Endothelial cell of umbilical vein (primary cell): ENCODE data around the gene NUP62. TPM values are rescaled to one million over a fixed set of nuclear protein-coding genes. Genes with fewer than 3 reads are reported as not detected.
"Not testable (repeated sequence)": the region's sequence is repeated elsewhere in the genome, so short reads cannot be mapped to it uniquely, and the experiment has no call there.

Experiments
- BruUV-seq: library from RNA; stranded (reverse); fragments of 400-500 nt; replicated peaks from 2 replicates; lab custom pipeline; 2021; lab: Mats Ljungman, UMichigan
- CTCF ChIA-PET: fragments of 300-600, 350-600 bp; sonication (Branson Sonifier 250); formaldehyde crosslinking; loops from one replicate; lab custom pipeline; 2021; ENCODE audit warnings: antibody characterized with exemption, inconsistent platforms; lab: Charles Lee
- POLR2A ChIA-PET: fragments of 300-600, 350-600 bp; sonication (Branson Sonifier 250); formaldehyde crosslinking; loops from one replicate; lab custom pipeline; 2021; ENCODE audit warnings: antibody characterized with exemption, inconsistent platforms; lab: Charles Lee
- DNase-seq: peaks from one replicate; pipeline ENCODE4 v3.0.0-alpha.2; 2011; ENCODE audit warnings: low read depth, low spot score
- FAIRE-seq: peaks from 2 replicates; lab custom pipeline; 2011; peaks lifted over from hg19 to GRCh38; lab: Jason Lieb, UNC
- H2AFZ ChIP-seq: 2 replicates; pipeline ENCODE4 v1.6.0; 2012; ENCODE audit warnings: low read depth, low read length, control low read depth, inconsistent platforms
- H3K27ac ChIP-seq: 2 replicates; pipeline ENCODE4 v1.5.1; 2011; ENCODE audit warnings: low read depth, mild to moderate bottlenecking, control low read depth, low read length, moderate library complexity; ENCODE audit not compliant: insufficient read depth
- H3K27me3 ChIP-seq, 2 experiments: 2 replicates each; pipeline versions ENCODE4 v1.6.0 to v1.6.1; 2011; ENCODE audit warnings: low read length in 2 of 2, mixed read lengths in 1 of 2; ENCODE audit not compliant: control insufficient read depth in 2 of 2, insufficient read depth in 2 of 2
- H3K36me3 ChIP-seq, 2 experiments: 2 replicates in 1 of 2; 3 replicates in 1 of 2; pipeline ENCODE4 v1.5.1; 2011; ENCODE audit warnings: low read length in 2 of 2, mild to moderate bottlenecking in 1 of 2, moderate library complexity in 1 of 2; ENCODE audit not compliant: control insufficient read depth in 2 of 2, insufficient read depth in 2 of 2; ENCODE audit errors: extremely low read depth in 1 of 2
- H3K4me1 ChIP-seq: 3 replicates; pipeline ENCODE4 v1.5.1; 2011; ENCODE audit warnings: mild to moderate bottlenecking, low read length; ENCODE audit not compliant: control insufficient read depth, insufficient read depth; ENCODE audit errors: extremely low read depth
- H3K4me2 ChIP-seq: 2 replicates; pipeline ENCODE4 v1.6.1; 2011; ENCODE audit warnings: low read length, control low read depth, mixed read lengths; ENCODE audit not compliant: insufficient read depth
- H3K4me3 ChIP-seq, 3 experiments: fragments of 200-600 bp in 1 of 3; sonication (generic), shearing (Covaris generic) in 1 of 3; replicated peaks in 1 of 3; 2 replicates each; pipeline ENCODE4 v1.5.1; 2011 to 2016; ENCODE audit warnings: control low read depth in 3 of 3, low read length in 3 of 3, mild to moderate bottlenecking in 2 of 3, inconsistent platforms in 1 of 3, low read depth in 1 of 3, moderate library complexity in 1 of 3; ENCODE audit not compliant: insufficient read depth in 1 of 3
- H3K79me2 ChIP-seq: 2 replicates; pipeline ENCODE4 v1.6.0; 2012; ENCODE audit warnings: low read length, inconsistent platforms; ENCODE audit not compliant: control insufficient read depth, insufficient read depth
- H3K9ac ChIP-seq: replicated peaks from 2 replicates; pipeline ENCODE3; 2011; ENCODE audit warnings: low read length, control low read depth; ENCODE audit not compliant: insufficient read depth; ENCODE audit errors: extremely low read depth
- H3K9me1 ChIP-seq: replicated peaks from 3 replicates; pipeline ENCODE4 v1.6.0; 2011; ENCODE audit warnings: mild to moderate bottlenecking, low read length; ENCODE audit not compliant: control insufficient read depth, insufficient read depth; ENCODE audit errors: extremely low read depth
- H3K9me3 ChIP-seq: replicated peaks from 2 replicates; pipeline ENCODE4 v1.5.1; 2012; ENCODE audit warnings: low read length, inconsistent platforms; ENCODE audit not compliant: control insufficient read depth, insufficient read depth
- H4K20me1 ChIP-seq: replicated peaks from 2 replicates; pipeline ENCODE3; 2011; ENCODE audit warnings: mild to moderate bottlenecking, low read length; ENCODE audit not compliant: control insufficient read depth, insufficient read depth; ENCODE audit errors: extremely low read depth
- CTCF ChIP-seq, 2 donors: IDR thresholded peaks; 1 replicate in 1 of 2; 2 replicates in 1 of 2; pipeline ENCODE4 v1.5.1; 2011; ENCODE audit warnings: low read length in 2 of 2, mild to moderate bottlenecking in 2 of 2, moderate library complexity in 2 of 2, control low read depth in 1 of 2, inconsistent platforms in 1 of 2, low read depth in 1 of 2; ENCODE audit not compliant: insufficient read depth in 1 of 2; ENCODE audit errors: extremely low read depth in 1 of 2
- EZH2 ChIP-seq: IDR thresholded peaks from 2 replicates; pipeline ENCODE4 v1.6.1; 2012; ENCODE audit warnings: borderline replicate concordance, low read depth, mild to moderate bottlenecking, moderate library complexity, low read length, inconsistent platforms; ENCODE audit not compliant: severe bottlenecking
- FOS ChIP-seq: IDR thresholded peaks from 2 replicates; pipeline ENCODE4 v1.6.1; 2011; ENCODE audit warnings: mild to moderate bottlenecking, low read length, moderate library complexity, borderline replicate concordance; ENCODE audit not compliant: insufficient read depth
- GATA2 ChIP-seq: IDR thresholded peaks from 2 replicates; pipeline ENCODE4 v1.7.0; 2011; ENCODE audit warnings: low read depth, mild to moderate bottlenecking, moderate library complexity, mixed read lengths, low read length; ENCODE audit not compliant: insufficient read length, insufficient read depth
- JUN ChIP-seq: IDR thresholded peaks from 2 replicates; pipeline ENCODE4 v1.6.1; 2011; ENCODE audit warnings: borderline replicate concordance, low read depth; ENCODE audit not compliant: insufficient read length, insufficient read depth
- MYC ChIP-seq: IDR thresholded peaks from one replicate; pipeline ENCODE4 v1.6.1; 2011; ENCODE audit warnings: mild to moderate bottlenecking, low read depth, low read length
- POLR2A ChIP-seq: IDR thresholded peaks from 2 replicates; pipeline ENCODE4 v1.6.1; 2012; ENCODE audit warnings: low read depth, mild to moderate bottlenecking, control low read depth, low read length
- POLR2AphosphoS5 ChIP-seq: IDR thresholded peaks from 2 replicates; pipeline ENCODE4 v1.6.1; 2012; ENCODE audit warnings: low read depth, mild to moderate bottlenecking, control low read depth, low read length, moderate library complexity; ENCODE audit not compliant: insufficient read depth
- dilution Hi-C: fragments of 300-500 bp; cut with MboI; formaldehyde crosslinking; loops from one replicate; pipeline ENCODE4 v1.15.0; 2019; ENCODE audit warnings: low sequenced_read_pairs; ENCODE audit not compliant: extremely low pct_ligation_motif_present
- intact Hi-C: fragments of 100-400 bp; cut with micrococcal nuclease; formaldehyde crosslinking; loops from one replicate; pipeline ENCODE4 v1.10.0; 2022
- polyA plus RNA-seq, 4 experiments: library from polyadenylated mRNA; depleted of rRNA in 3 of 4; stranded (reverse) in 3 of 4; unstranded in 1 of 4; fragments of >200 nt; gene quantifications; 2 replicates each; pipeline versions ENCODE4 v1.2.1 to v1.2.3, GENCODE V29; 2011 to 2012; ENCODE audit warnings: missing spikeins in 1 of 4
- total RNA-seq: library from RNA; stranded (reverse); gene quantifications from 2 replicates; pipeline ENCODE4 v1.2.3, GENCODE V29; 2021
- TF ChIP-seq, protein P1 (sequence below): IDR thresholded peaks from 2 replicates; pipeline ENCODE4 v1.6.1; 2011; ENCODE audit not compliant: insufficient read depth, insufficient read length

Gene NUP62
- total and polyA plus RNA-seq, 2 donors (not counting 3 experiments of a cell fraction or from before 2014, with no cell fraction given), result 32.0 to 93.7 TPM

GRCh38 chr19:49946415-49946814 is 17.1 kb upstream of the NUP62 start:
- intact Hi-C loops, result no loop called here
- ChIA-PET POLR2A (no interaction called here), CTCF (interaction anchor here (2.0 kb wide), 1 partner anchor 9 kb away, joined by 5 read pairs; no protein-coding TSS in a partner anchor)
- Histone ChIP-seq H3K36me3 (no peaks in the 10 kb centered on the region), H3K9me3 (no peaks in the 10 kb centered on the region), H4K20me1 (no peaks in the 10 kb centered on the region), H3K4me3 (no peak overlapping the region), H2AFZ (no peak overlapping the region), H3K9ac (no peak overlapping the region), H3K9me1 (no peaks in the 10 kb centered on the region), H3K27ac (no peak overlapping the region), H3K4me2 (no peak overlapping the region), H3K79me2 (no peaks in the 10 kb centered on the region), H3K27me3 (no peaks in the 10 kb centered on the region), H3K4me1 (no peaks in the 10 kb centered on the region)
- dilution Hi-C loops, result no loop called here
- FAIRE-seq, result no peak
- DNase-seq, result no peak
- TF ChIP-seq JUN (no peak), POLR2A (no peak), EZH2 (no peak), GATA2 (no peak), FOS (no peak), POLR2AphosphoS5 (no peak), MYC (no peak), CTCF (IDR thresholded peaks at IDR 0.05; ENCODE audit: extremely low read depth in 1 of 2, insufficient read depth in 1 of 2, low read depth in 1 of 2, low read length in 2 of 2) (no peak)
- TF ChIP-seq, protein P1, sequence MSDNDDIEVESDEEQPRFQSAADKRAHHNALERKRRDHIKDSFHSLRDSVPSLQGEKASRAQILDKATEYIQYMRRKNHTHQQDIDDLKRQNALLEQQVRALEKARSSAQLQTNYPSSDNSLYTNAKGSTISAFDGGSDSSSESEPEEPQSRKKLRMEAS, result no peak
- BruUV-seq, result no TSS peak

- H2AFZ ChIP-seq, H3K4me2 ChIP-seq, H3K4me3 ChIP-seq, DNase-seq, CTCF ChIA-PET, H3K4me1 ChIP-seq, H3K36me3 ChIP-seq, H4K20me1 ChIP-seq, BruUV-seq, H3K27me3 ChIP-seq, FAIRE-seq, H3K79me2 ChIP-seq, H3K9me3 ChIP-seq, intact Hi-C loops, H3K9ac ChIP-seq, H3K9me1 ChIP-seq, POLR2A ChIA-PET, H3K27ac ChIP-seq, dilution Hi-C loops: not testable (repeated sequence)
Observed at GRCh38 chr19:49944567-49944966, 15.3 kb upstream of the NUP62 start.
